Erythroblast (primary cell): ENCODE measurements around the gene HBB.

Experiments used
- GATA1 ChIP-seq: IDR thresholded peaks from 2 replicates; pipeline ENCODE4 v1.6.1; 2011; ENCODE audit warnings: low read depth, mild to moderate bottlenecking, control low read depth, low read length, moderate library complexity
- POLR2A ChIP-seq: IDR thresholded peaks from 2 replicates; pipeline ENCODE4 v1.6.1; 2011; ENCODE audit warnings: mild to moderate bottlenecking, low read length

GRCh38 chr11:5227681-5228080, 810 bp upstream of the HBB start:
- TF ChIP-seq POLR2A (no peak), GATA1 (no peak)
